ENCODE results near the gene CHD6.

DNA sequence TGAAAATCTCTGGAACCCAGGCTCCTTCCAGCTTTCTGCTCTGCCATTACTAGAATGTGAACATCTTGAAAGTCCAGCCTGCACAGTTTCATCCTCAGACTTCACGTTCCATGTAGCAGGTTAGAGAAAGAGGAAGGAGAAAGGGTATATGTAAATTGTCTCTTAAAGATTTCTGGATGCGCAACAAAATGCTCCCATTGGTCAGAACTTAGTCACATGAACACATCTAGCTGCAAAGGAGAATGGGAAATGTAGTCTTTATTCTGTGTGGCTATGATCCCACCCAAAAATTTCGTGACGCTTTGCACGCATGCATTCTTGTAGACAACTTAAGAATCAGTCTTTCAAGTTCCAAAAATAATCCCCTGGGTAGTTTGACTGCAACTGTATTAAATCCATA is 46.4 kb upstream of the CHD6 start:
- TF ChIP-seq POLR2A (IDR thresholded peaks at IDR 0.05; ENCODE audit: low read depth, low read length) (no peak), TAF1 (IDR thresholded peaks at IDR 0.05; ENCODE audit: borderline replicate concordance, low read depth, low read length) (no peak), POLR2AphosphoS5 (IDR thresholded peaks at IDR 0.05; ENCODE audit: low read depth, low read length) (no peak)

Data from GM12892 (cell line).